Activated T-helper 17 cell treated with anti-CD3 and anti-CD28 coated beads, Interleukin-2, amount 50 U/mL, for 72 hours (primary cell): ENCODE measurements around the gene CCM2L. TPM values are rescaled to one million over a fixed set of nuclear protein-coding genes. Genes with fewer than 3 reads are reported as not detected.

Experiments used
- ATAC-seq: fragments of 150-1000 bp; cut with Tn5 transposase; replicated peaks from 2 replicates; pipeline ENCODE4 v1.10.0; 2021; ENCODE audit warnings: mild to moderate bottlenecking, moderate library complexity
- H3K27ac Mint-ChIP-seq: one replicate; pipeline ENCODE4 v1.8.0; 2022; ENCODE audit warnings: mixed read lengths
- H3K27me3 Mint-ChIP-seq: one replicate; pipeline ENCODE4 v1.8.0; 2022; ENCODE audit warnings: mixed read lengths
- H3K36me3 Mint-ChIP-seq: one replicate; pipeline ENCODE4 v1.8.0; 2022; ENCODE audit warnings: low read depth, mild to moderate bottlenecking, mixed read lengths
- H3K4me1 Mint-ChIP-seq: one replicate; pipeline ENCODE4 v1.8.0; 2022; ENCODE audit warnings: mixed read lengths
- H3K4me3 Mint-ChIP-seq: one replicate; pipeline ENCODE4 v1.8.0; 2022; ENCODE audit warnings: mild to moderate bottlenecking, mixed read lengths
- H3K9me3 Mint-ChIP-seq: one replicate; pipeline ENCODE4 v1.8.0; 2022; ENCODE audit warnings: mixed read lengths
- total RNA-seq, 2 donors: library from RNA; stranded (reverse); gene quantifications; one replicate each; pipeline ENCODE4 v1.2.3, GENCODE V29; 2022

Gene CCM2L
- total RNA-seq, 2 donors from 2014 or later = not detected

GRCh38 chr20:31984981-31985471 lies 25.2 kb upstream of the CCM2L start:
- ATAC-seq = no peak
- Mint-ChIP-seq H3K27me3 (peaks cover 4% of the 10 kb centered on the region), H3K27ac (no peak overlapping the region), H3K4me3 (no peak overlapping the region), H3K36me3 (no peaks in the 10 kb centered on the region), H3K9me3 (no peaks in the 10 kb centered on the region), H3K4me1 (no peaks in the 10 kb centered on the region)

GRCh38 chr20:31987744-31988143 lies 22.5 kb upstream of the CCM2L start:
- peak; percentile 37 for ATAC-seq
- H3K27me3 Mint-ChIP-seq = no peaks in the 10 kb centered on the region
- no peaks in the 10 kb centered on the region for H3K9me3 Mint-ChIP-seq
- no peak overlapping the region for H3K4me3 Mint-ChIP-seq
- no peak overlapping the region for H3K27ac Mint-ChIP-seq
- H3K4me1 Mint-ChIP-seq = no peaks in the 10 kb centered on the region
- H3K36me3 Mint-ChIP-seq = no peaks in the 10 kb centered on the region

- Mint-ChIP-seq H3K4me3 (no peak overlapping the region), H3K27ac (no peak overlapping the region), H3K36me3 (no peaks in the 10 kb centered on the region)
Observed at GRCh38 chr20:31988430-31989015, 21.7 kb upstream of the CCM2L start.

GRCh38 chr20:31989030-31989645 lies 21.1 kb upstream of the CCM2L start:
- Mint-ChIP-seq H3K36me3 (no peaks in the 10 kb centered on the region), H3K27ac (no peak overlapping the region), H3K9me3 (no peaks in the 10 kb centered on the region), H3K4me3 (no peak overlapping the region), H3K4me1 (no peaks in the 10 kb centered on the region), H3K27me3 (peaks cover 13% of the 10 kb centered on the region)
- ATAC-seq = no peak

More at GRCh38 chr20:31988430-31989015, 21.7 kb upstream of the CCM2L start:
- no peaks in the 10 kb centered on the region for H3K4me1 Mint-ChIP-seq
- H3K27me3 Mint-ChIP-seq = peaks cover 7% of the 10 kb centered on the region
- H3K9me3 Mint-ChIP-seq = no peaks in the 10 kb centered on the region
- ATAC-seq = peak; percentile 24

GRCh38 chr20:31990641-31991338 lies 19.4 kb upstream of the CCM2L start:
- no peaks in the 10 kb centered on the region for H3K4me1 Mint-ChIP-seq
- no peaks in the 10 kb centered on the region for H3K9me3 Mint-ChIP-seq
- H3K27me3 Mint-ChIP-seq = peaks cover 22% of the 10 kb centered on the region
- no peaks in the 10 kb centered on the region for H3K36me3 Mint-ChIP-seq
- no peak for ATAC-seq
- H3K4me3 Mint-ChIP-seq = no peak overlapping the region
- no peak overlapping the region for H3K27ac Mint-ChIP-seq

GRCh38 chr20:31991339-31991705 lies 18.9 kb upstream of the CCM2L start:
- no peaks in the 10 kb centered on the region for H3K4me1 Mint-ChIP-seq
- H3K4me3 Mint-ChIP-seq = no peak overlapping the region
- ATAC-seq = no peak
- no peaks in the 10 kb centered on the region for H3K36me3 Mint-ChIP-seq
- H3K27ac Mint-ChIP-seq = no peak overlapping the region
- H3K27me3 Mint-ChIP-seq = peaks cover 27% of the 10 kb centered on the region
- H3K9me3 Mint-ChIP-seq = no peaks in the 10 kb centered on the region

- Mint-ChIP-seq H3K4me3 (no peak overlapping the region), H3K27me3 (peaks cover 34% of the 10 kb centered on the region), H3K36me3 (no peaks in the 10 kb centered on the region), H3K4me1 (no peaks in the 10 kb centered on the region), H3K9me3 (no peaks in the 10 kb centered on the region), H3K27ac (no peak overlapping the region)
- ATAC-seq = no peak
Observed at GRCh38 chr20:31992086-31992485, 18.2 kb upstream of the CCM2L start.

GRCh38 chr20:31996996-31997395 lies 13.2 kb upstream of the CCM2L start:
- no peaks in the 10 kb centered on the region for H3K4me1 Mint-ChIP-seq
- ATAC-seq = no peak
- H3K9me3 Mint-ChIP-seq = no peaks in the 10 kb centered on the region
- H3K36me3 Mint-ChIP-seq = no peaks in the 10 kb centered on the region
- no peak overlapping the region for H3K27ac Mint-ChIP-seq
- H3K27me3 Mint-ChIP-seq = peaks cover 34% of the 10 kb centered on the region
- no peak overlapping the region for H3K4me3 Mint-ChIP-seq

GRCh38 chr20:31998246-31998645 lies 12.0 kb upstream of the CCM2L start:
- peaks cover 30% of the 10 kb centered on the region for H3K27me3 Mint-ChIP-seq
- H3K4me1 Mint-ChIP-seq = no peaks in the 10 kb centered on the region

GRCh38 chr20:32003325-32003724 lies 6.9 kb upstream of the CCM2L start:
- H3K36me3 Mint-ChIP-seq = no peaks in the 10 kb centered on the region

More at GRCh38 chr20:31998246-31998645, 12.0 kb upstream of the CCM2L start:
- H3K9me3 Mint-ChIP-seq = no peaks in the 10 kb centered on the region
- no peaks in the 10 kb centered on the region for H3K36me3 Mint-ChIP-seq
- H3K4me3 Mint-ChIP-seq = no peak overlapping the region
- ATAC-seq = no peak
- no peak overlapping the region for H3K27ac Mint-ChIP-seq

GRCh38 chr20:32004963-32005362 lies 5.3 kb upstream of the CCM2L start:
- Mint-ChIP-seq H3K4me1 (no peaks in the 10 kb centered on the region), H3K36me3 (no peaks in the 10 kb centered on the region), H3K27ac (no peak overlapping the region), H3K27me3 (no peaks in the 10 kb centered on the region), H3K4me3 (no peak overlapping the region), H3K9me3 (no peaks in the 10 kb centered on the region)
- no peak for ATAC-seq

More at GRCh38 chr20:32003325-32003724, 6.9 kb upstream of the CCM2L start:
- no peaks in the 10 kb centered on the region for H3K27me3 Mint-ChIP-seq
- ATAC-seq = no peak
- no peaks in the 10 kb centered on the region for H3K9me3 Mint-ChIP-seq
- H3K4me1 Mint-ChIP-seq = no peaks in the 10 kb centered on the region
- no peak overlapping the region for H3K27ac Mint-ChIP-seq
- no peak overlapping the region for H3K4me3 Mint-ChIP-seq

- Mint-ChIP-seq H3K27me3 (no peaks in the 10 kb centered on the region), H3K4me1 (no peaks in the 10 kb centered on the region), H3K4me3 (no peak overlapping the region), H3K36me3 (no peaks in the 10 kb centered on the region), H3K9me3 (no peaks in the 10 kb centered on the region), H3K27ac (no peak overlapping the region)
- no peak for ATAC-seq
Observed at GRCh38 chr20:32006053-32006452, 4.2 kb upstream of the CCM2L start.

- no peaks in the 10 kb centered on the region for H3K4me1 Mint-ChIP-seq
- H3K9me3 Mint-ChIP-seq = no peaks in the 10 kb centered on the region
- H3K27me3 Mint-ChIP-seq = no peaks in the 10 kb centered on the region
- no peak overlapping the region for H3K27ac Mint-ChIP-seq
- ATAC-seq = no peak
- no peaks in the 10 kb centered on the region for H3K36me3 Mint-ChIP-seq
- no peak overlapping the region for H3K4me3 Mint-ChIP-seq
Observed at GRCh38 chr20:32006841-32007786, 3.1 kb upstream of the CCM2L start.
